Measurements from ENCODE around the gene ZMIZ1. TPM values are rescaled to one million over a fixed set of nuclear protein-coding genes. Genes with fewer than 3 reads are reported as not detected.
"Not testable (repeated sequence)": the region's sequence is repeated elsewhere in the genome, so short reads cannot be mapped to it uniquely, and the experiment has no call there.

The ZMIZ1 gene
- polyA plus RNA-seq, 3 donors, result 3.3 to 64.6 (median 8.9) TPM

DNA sequence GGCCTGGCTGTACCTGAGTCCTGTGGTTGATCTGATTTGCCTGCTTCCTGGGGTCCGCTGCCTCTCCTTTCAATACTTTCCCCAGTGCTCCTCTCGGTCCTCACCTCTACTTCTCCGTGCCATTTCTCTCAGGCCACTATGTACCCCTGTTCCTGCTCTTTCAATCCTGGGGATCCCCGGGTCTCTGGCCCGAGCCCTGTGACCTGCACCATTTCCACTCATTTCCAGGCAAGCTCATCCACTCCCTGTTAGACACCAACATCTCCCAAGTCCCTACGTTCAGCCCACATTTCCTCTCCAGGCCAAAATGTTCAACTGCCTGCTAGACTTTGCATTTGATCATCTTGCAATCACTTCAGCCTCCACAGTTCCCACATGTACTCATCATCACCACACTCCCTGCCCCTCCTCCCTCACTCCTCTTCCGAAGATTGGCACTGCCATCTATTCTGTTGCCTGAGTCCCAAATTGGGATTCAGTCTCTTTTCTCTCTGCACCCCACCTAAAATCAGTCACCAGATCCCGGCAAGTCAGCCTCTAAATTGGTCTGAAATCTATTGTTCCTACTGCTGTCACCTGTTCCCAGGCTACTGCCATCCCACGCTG, 34.4 kb upstream of the ZMIZ1 start:
- H3K27ac ChIP-seq (ENCODE audit: low read depth in 1 of 2, low read length in 2 of 2), result no peak overlapping the region
- Mint-ChIP-seq H3K9me3 (no peaks in the 10 kb centered on the region), H3K36me3 (no peaks in the 10 kb centered on the region), H3K27ac (peak overlapping the region in 1 of 7 donors; percentile 55), H3K27me3 (ENCODE audit: low read depth in 3 of 3) (peaks cover 5 to 11% (median 8%) of the 10 kb centered on the region in 3 donors), H3K4me3 (no peak overlapping the region), H3K4me1 (no peaks in the 10 kb centered on the region)
- no peaks in the 10 kb centered on the region for H3K4me1 ChIP-seq (ENCODE audit: control insufficient read depth in 1 of 2, insufficient read depth in 2 of 2, low read length in 2 of 2)
- WGBS (ENCODE audit: insufficient coverage), result 96% methylated on average over 9 of the region's 9 CpGs
- no peak overlapping the region for H3K9ac ChIP-seq (ENCODE audit: insufficient read depth, low read length, poor library complexity, severe bottlenecking)
- intact Hi-C loops (cut with micrococcal nuclease), result no loop called here
- no peak overlapping the region for H3K4me3 ChIP-seq (replicated peaks in 1 of 3; ENCODE audit: low read depth in 2 of 3, low read length in 3 of 3)
- no peaks in the 10 kb centered on the region for H3K36me3 ChIP-seq (replicated peaks in 1 of 2; ENCODE audit: control insufficient read depth in 1 of 2, insufficient read depth in 2 of 2, low read length in 2 of 2)
- no peak overlapping the region for H3K4me2 ChIP-seq (replicated peaks; ENCODE audit: extremely low read depth, low read length, poor library complexity, severe bottlenecking)
- no peaks in the 10 kb centered on the region for H3K9me3 ChIP-seq (replicated peaks in 1 of 2; ENCODE audit: control insufficient read depth in 1 of 2, insufficient read depth in 1 of 2, low read length in 2 of 2)
- H3K79me2 ChIP-seq (ENCODE audit: insufficient read depth, low read length), result no peaks in the 10 kb centered on the region
- TF ChIP-seq, protein P1, sequence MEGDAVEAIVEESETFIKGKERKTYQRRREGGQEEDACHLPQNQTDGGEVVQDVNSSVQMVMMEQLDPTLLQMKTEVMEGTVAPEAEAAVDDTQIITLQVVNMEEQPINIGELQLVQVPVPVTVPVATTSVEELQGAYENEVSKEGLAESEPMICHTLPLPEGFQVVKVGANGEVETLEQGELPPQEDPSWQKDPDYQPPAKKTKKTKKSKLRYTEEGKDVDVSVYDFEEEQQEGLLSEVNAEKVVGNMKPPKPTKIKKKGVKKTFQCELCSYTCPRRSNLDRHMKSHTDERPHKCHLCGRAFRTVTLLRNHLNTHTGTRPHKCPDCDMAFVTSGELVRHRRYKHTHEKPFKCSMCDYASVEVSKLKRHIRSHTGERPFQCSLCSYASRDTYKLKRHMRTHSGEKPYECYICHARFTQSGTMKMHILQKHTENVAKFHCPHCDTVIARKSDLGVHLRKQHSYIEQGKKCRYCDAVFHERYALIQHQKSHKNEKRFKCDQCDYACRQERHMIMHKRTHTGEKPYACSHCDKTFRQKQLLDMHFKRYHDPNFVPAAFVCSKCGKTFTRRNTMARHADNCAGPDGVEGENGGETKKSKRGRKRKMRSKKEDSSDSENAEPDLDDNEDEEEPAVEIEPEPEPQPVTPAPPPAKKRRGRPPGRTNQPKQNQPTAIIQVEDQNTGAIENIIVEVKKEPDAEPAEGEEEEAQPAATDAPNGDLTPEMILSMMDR (IDR thresholded peaks at IDR 0.05), result no peak
- no peak overlapping the region for H2AFZ ChIP-seq (ENCODE audit: insufficient read depth, low read depth, low read length, poor library complexity, severe bottlenecking)
- no peak for DNase-seq
- H4K20me1 ChIP-seq (ENCODE audit: insufficient read depth, low read length), result no peaks in the 10 kb centered on the region
- no peaks in the 10 kb centered on the region for H3K27me3 ChIP-seq (ENCODE audit: control insufficient read depth in 2 of 2, insufficient read depth in 2 of 2, low read length in 2 of 2)

GRCh38 chr10:79036416-79036815, 32.4 kb upstream of the ZMIZ1 start:
- H2AFZ ChIP-seq (ENCODE audit: insufficient read depth, low read depth, low read length, poor library complexity, severe bottlenecking); H3K4me1 ChIP-seq (ENCODE audit: control insufficient read depth in 1 of 2, insufficient read depth in 2 of 2, low read length in 2 of 2); H3K9ac ChIP-seq (ENCODE audit: insufficient read depth, low read length, poor library complexity, severe bottlenecking); H3K36me3 Mint-ChIP-seq; H3K9me3 ChIP-seq (replicated peaks in 1 of 2; ENCODE audit: control insufficient read depth in 1 of 2, insufficient read depth in 1 of 2, low read length in 2 of 2); H3K27me3 ChIP-seq (ENCODE audit: control insufficient read depth in 2 of 2, insufficient read depth in 2 of 2, low read length in 2 of 2); H3K4me3 Mint-ChIP-seq; H3K36me3 ChIP-seq (replicated peaks in 1 of 2; ENCODE audit: control insufficient read depth in 1 of 2, insufficient read depth in 2 of 2, low read length in 2 of 2); H3K9me3 Mint-ChIP-seq; H3K27ac Mint-ChIP-seq; H3K27me3 Mint-ChIP-seq (ENCODE audit: low read depth in 3 of 3); H3K79me2 ChIP-seq (ENCODE audit: insufficient read depth, low read length); H3K4me1 Mint-ChIP-seq; H4K20me1 ChIP-seq (ENCODE audit: insufficient read depth, low read length); intact Hi-C loops (cut with micrococcal nuclease); H3K4me3 ChIP-seq (replicated peaks in 1 of 3; ENCODE audit: low read depth in 2 of 3, low read length in 3 of 3); DNase-seq; H3K27ac ChIP-seq (ENCODE audit: low read depth in 1 of 2, low read length in 2 of 2); H3K4me2 ChIP-seq (replicated peaks; ENCODE audit: extremely low read depth, low read length, poor library complexity, severe bottlenecking): not testable (repeated sequence)
- WGBS (ENCODE audit: insufficient coverage), result 94% methylated on average over 4 of the region's 6 CpGs
